GM18511 (cell line): Measurements from ENCODE around the gene DPEP3.
A peak's percentile ranks its signal among the peaks of the same experiment; 100 is the strongest.
"Not testable (repeated sequence)": the region's sequence is repeated elsewhere in the genome, so short reads cannot be mapped to it uniquely, and the experiment has no call there.

Experiments
- ATAC-seq: cut with Tn5 transposase; IDR thresholded peaks from one replicate; pipeline ENCODE4 v1.9.1; 2021; ENCODE audit warnings: mild to moderate bottlenecking, moderate library complexity; ENCODE audit not compliant: unreplicated experiment

The DPEP3 gene

DNA sequence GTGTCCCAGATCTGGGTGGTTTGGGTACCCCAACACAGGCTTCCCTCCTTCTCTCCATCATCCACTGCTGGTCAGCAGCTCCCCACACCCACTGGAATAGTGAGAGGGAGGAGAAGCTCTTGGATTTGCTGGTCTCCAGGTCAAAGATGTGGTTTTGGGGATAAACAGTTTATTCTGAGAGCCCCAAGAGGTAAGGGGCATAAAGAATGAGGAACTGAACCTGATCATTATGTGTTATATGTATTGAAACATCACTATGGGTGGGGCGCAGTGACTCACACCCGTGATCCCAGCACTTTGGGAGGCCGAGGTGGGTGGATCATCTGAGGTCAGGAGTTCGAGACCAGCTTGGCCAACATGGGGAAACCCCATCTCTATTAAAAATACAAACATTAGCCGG, 15.1 kb upstream of the DPEP3 start:
- no peak for ATAC-seq

GRCh38 chr16:67994040-67994408, 13.7 kb upstream of the DPEP3 start:
- not testable (repeated sequence) for ATAC-seq

GRCh38 chr16:67993207-67994039, 13.1 kb upstream of the DPEP3 start:
- ATAC-seq, result peak; percentile 83

GRCh38 chr16:67992661-67993206, 12.4 kb upstream of the DPEP3 start:
- ATAC-seq, result peak; percentile 20

- ATAC-seq, result no peak
These were observed 9.7 kb upstream of the DPEP3 start for GRCh38 chr16:67990018-67990386.

DNA sequence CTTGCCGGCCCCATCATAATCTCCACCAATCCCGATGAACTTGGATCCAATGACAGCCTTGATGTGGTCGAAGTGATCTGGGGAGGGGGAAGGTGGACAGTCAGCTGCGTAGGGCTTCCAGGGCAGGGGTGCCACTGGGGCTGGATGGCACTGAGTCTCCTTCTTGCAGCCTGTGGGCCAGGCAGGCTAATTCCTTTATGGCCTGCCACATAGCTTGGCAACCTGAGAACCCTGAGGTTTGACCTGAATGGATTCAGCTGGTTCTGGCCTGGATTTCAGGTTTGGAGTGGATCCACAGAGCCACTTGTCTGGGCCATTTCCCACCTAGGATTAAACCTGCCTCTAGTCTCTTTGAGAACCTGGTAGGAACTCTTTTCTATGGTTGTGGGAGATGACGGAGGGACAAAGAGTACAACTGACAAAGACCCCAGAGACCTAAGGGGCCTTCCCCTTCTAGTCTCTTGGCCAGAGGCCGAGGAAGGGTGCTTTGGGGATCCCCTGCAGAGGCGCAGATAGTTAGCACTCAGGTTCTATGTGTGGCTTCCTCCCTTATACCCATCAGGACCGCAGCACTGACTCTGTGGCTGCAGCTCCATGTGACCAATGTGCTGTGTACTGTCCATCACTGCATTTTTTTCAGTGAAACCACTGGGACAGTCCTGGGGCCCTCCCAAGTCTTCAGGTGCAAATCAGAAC, 9.2 kb upstream of the DPEP3 start:
- ATAC-seq, result no peak

DNA sequence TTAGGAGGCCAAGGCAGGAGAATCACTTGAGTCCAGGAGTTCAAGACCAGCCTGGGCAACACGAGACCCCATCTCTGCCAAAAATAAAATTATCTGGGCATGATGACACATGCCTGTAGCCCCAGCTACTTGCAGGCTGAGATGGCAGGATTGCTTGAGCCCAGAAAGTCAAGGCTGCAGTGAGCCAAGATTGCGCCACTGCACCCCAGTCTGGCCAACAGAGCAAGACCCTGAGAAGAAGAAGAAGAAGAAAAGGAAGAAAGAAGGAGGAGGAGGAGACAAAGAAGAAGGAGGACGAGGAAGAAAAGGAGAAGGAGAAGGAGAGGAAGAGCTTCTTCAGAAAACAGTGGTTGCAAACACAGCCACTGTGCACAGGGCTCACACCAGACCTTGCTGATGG, 8.4 kb upstream of the DPEP3 start:
- ATAC-seq, result no peak

DNA sequence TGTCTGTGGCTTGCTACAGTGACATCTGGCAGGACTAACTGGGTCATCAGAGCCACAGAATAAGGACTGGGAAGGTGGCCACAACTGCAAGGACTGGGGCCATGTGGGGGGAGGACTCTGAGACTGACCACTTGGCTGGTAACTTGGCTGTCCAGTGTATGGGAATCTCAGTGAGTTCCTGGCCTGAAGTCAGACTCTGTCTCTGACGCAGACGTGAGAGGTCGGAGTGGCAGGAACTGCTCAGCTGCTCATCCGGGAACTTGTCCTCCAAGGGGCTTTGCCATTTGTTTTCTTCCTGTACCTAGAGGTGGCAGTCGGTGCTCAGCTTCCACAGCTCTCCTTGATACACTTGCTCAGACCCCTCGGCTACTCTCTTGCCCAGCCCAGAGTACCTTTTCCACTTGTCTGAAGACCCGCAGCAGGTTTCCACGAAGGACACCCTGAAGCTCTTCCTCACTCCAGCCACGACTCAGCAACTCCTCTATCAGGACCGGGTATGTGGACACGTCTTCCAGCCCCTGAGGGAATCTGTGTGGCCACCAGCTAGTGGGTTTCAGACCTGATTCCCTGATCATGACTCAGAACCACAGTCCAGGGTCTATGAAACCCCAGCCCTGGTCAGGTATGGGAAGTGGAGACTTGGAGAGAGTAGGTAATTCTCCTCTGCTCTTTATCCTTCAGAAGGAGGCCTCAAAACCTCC, 7.3 kb upstream of the DPEP3 start:
- no peak for ATAC-seq

- no peak for ATAC-seq
These were observed 6.7 kb upstream of the DPEP3 start for GRCh38 chr16:67986949-67987348.

DNA sequence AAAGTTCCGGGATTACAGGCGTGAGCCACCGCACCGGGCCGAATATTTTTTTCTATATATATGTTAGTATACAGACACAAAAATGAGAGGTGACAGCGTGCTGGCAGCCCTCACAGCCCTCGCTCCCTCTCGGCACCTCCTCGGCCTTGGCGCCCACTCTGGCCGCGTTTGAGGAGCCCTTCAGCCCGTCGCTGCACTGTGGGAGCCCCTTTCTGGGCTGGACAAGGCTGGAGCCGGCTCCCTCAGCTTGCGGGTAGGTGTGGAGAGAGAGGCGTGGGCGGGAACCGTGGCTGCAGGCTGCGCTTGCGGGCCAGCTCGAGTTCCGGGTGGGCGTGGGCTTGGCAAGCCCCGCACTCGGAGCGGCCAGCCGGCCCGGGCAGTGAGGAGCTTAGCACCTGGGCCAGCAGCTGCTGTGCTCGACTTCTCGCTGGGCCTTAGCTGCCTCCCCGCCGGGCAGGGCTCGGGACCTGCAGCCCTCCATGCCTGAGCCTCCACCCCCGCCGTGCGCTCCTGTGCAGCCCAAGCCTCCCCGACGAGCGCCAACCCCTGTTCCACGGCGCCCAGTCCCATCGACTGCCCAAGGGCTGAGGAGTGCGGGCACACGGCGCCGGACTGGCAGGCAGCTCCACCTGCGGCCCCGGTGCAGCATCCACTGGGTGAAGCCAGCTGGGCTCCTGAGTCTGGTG, 1.9 kb upstream of the DPEP3 start:
- no peak for ATAC-seq

DNA sequence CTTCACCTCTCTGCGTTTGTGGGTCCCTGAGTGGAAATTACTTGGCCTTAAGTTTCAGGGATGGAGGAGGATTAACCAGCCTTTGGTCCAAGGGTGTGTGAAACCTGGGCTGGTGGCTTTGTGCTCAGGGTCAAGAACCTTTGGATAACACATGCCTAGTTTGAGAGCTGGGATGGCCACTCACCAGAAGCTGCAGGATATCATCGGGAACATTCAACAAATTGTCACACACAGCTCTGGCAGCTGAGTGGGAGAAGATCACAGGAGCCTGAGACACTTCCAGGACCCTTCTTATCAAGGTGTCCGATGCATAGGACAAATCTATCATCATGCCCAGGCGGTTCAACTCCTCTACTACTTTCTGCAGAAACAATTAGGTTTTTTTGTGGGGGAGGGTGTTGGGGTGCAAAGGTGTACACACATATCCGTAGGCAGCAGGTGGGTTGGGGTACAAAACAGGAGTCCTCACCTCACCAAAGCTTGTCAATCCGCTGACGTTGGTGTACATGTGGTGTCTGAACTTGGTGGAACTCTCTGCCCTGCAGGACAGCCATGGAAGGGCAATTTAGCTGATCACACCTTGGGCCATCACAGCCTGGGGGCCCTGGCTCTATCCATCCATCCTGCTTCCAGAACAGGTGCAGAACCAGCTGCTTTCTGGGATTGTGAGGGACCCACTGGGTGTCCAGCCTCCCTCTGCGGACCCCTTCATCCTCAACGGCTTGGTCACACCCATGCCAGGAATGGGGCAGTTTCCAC, 2.7 kb downstream of the DPEP3 start:
- no peak for ATAC-seq

DNA sequence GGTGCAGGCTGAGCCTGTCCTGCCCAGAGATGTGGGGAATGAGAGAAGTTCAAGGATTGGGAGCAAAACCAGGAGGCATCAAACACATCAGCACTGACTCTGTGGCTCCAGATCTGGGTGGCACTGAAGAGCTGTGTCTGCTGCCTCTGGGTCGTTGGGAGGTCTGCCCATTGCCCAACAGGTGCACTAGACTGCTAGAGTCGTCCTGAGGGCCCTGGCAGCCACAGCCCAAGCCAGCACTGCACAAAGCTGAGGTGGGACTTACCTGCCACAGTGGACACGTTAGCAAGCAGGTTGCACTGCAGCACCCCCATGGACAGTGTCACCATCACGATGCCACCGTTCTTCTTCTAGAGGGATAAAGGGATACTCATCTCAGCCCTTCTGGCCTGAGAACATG, 3.3 kb downstream of the DPEP3 start:
- no peak for ATAC-seq

- ATAC-seq, result no peak
These were observed 4.1 kb downstream of the DPEP3 start for GRCh38 chr16:67976205-67976604.

GRCh38 chr16:67975321-67976105, 4.8 kb downstream of the DPEP3 start:
- no peak for ATAC-seq

- ATAC-seq, result not testable (repeated sequence)
These were observed 8.0 kb downstream of the DPEP3 start for GRCh38 chr16:67972285-67972684.

- ATAC-seq, result no peak
These were observed 9.2 kb downstream of the DPEP3 start for GRCh38 chr16:67971111-67971510.

DNA sequence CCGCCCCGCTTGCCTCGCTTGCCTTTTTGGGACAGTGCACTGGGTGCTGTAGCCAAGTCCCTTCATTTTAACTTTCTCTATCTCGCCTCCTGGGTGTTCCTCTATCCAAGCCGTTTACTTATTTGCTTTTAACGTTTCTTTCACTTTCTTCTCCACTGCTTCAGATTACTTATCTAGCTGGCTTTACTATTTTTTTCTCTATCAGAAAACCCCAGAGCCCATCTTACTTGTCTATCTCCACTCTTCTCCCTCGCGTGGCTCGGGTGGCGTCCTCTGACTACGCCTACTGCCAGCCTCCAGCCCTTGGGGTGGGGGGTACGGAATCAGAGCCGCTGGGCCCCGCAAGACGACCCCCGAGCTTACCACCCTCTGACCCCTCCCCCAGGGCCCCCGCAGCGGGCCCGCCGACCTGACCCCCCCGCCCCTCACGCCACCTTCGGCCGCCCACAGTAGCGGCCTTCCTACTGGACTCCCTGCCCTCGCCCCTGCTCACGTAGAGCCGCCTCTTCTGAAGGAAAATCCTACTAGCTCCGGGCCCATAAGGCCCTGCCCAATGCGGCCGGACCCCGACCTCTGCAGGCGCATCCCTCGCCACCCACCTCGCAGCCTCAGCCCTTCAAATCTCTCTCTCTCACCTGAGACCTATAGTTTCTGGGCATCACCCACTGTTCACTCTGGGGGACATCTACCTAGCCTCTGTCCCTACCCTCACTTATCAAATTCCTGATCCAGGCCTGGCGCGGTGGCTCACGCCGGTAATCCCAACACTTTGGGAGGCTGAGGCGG, 10.9 kb downstream of the DPEP3 start:
- ATAC-seq, result peak; percentile 11

GRCh38 chr16:67968400-67969253, 11.7 kb downstream of the DPEP3 start, which contains the start of gene SLC12A4:
SLC12A4 (minus strand) TSS chr16:67968637; CDS start chr16:67968553, 84 bp downstream.
- peak; percentile 83 for ATAC-seq
